Measurements from ENCODE around the gene PCBD2.
"Not testable (repeated sequence)": the region's sequence is repeated elsewhere in the genome, so short reads cannot be mapped to it uniquely, and the experiment has no call there.

Gene PCBD2

DNA sequence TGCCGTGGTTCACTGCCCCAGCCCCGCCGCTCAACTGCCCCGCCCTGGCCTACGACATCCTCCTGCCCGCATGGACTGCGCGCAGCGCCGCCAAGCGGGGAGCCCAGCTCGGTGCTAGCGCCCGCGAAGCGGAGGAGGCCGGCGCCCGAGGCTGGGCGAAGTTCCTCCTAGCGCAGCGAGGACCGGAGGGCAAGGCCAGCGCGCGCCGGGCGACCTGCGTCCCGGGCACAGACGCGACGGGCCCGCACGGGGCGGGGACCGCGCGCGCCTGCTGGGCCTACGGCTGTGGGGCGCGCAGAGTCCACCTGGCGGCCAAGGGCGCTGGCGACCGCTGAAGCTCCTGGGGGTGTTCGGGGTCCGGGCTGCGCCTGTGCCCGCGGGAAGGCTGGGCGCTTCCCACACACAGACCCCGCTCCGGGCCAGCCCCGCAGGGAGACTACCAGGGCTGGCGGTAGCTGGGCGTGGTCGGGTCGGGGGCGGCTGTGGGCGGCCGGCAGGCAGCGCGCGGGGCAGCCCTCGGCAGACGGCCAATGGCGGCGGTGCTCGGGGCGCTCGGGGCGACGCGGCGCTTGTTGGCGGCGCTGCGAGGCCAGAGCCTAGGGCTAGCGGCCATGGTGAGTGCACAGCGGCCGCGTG, at the start of gene PCBD2:
PCBD2 (plus strand) TSS at position 522 of the 636 bp plus-strand sequence; CDS start at position 531, 9 bp downstream.
- DNase-seq, result peak; percentile 93

DNA sequence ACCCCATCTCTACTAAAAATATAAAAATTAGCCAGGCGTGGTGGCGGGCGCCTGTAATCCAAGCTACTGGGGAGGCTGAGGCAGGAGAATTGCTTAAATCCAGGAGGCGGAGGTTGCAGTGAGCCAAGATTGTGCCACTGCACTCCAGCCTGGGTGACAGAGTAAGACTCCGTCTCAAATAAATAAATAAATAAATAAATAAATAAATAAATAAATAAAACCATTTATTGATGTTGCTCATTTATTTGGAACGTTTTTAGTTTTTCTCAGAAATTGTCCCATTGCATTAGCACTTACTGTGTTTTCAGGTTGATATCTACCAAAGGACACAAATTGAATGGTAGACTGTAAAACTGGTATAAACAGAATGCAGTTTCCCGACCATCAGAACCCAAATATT, 48.5 kb upstream of the PCBD2 start:
- not testable (repeated sequence) for DNase-seq

DNA sequence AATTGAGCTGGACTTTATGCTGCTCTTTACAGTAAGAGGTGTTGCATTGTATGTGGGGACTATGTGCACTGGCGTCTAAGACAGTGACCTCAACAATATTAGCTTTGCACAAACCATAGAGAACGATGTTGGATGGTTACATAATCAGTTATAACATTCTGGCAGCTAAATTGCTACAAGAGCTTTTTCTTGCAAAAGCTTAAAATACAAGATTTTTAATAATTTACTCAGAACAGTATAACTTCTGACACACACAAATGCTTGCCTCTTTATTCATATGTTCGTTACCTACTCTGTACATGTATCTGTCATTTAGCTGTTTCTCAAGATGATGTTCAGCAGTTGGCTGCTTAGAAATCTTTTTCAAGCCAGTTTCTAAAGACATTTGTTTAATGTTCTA, 47.5 kb upstream of the PCBD2 start:
- DNase-seq, result no peak

DNA sequence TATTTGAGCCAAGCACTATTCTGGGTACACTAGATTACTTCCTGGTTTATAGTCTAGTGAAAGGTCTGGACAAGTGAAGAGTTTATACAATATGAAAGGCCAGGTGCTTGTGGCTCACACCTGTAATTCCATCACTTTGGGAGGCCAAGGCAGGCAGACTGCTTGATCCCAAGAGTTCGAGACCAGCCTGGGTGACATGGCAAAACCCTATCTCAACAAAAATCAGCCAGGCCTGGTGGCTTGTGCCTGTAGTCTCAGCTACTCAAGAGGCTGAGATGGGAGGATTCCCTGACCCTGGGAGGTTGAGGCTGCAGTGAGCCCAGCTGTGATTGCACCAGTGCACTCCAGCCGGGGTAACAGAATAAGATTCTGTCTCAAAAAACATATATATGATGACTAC, 40.2 kb upstream of the PCBD2 start:
- DNase-seq, result no peak

DNA sequence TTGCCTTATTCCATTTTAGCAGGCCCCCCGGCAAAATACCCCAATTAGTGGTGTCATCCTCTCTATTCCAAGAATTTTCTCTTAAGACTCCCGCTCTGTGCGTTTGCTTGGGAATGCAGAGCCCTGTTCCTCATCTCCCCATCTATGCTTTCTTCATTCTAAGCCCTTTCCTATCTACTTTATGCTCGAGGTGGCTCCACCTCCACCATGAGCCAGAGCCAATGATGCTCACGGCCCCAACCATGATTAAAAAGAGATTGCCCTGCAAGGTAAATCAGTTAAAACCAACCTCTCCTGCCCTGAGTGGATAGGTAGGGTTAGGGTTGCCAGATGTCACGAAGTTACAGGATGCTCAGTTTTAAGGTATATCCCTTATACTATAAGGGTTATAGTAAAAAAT, 31.4 kb upstream of the PCBD2 start:
- DNase-seq, result peak; percentile 28

DNA sequence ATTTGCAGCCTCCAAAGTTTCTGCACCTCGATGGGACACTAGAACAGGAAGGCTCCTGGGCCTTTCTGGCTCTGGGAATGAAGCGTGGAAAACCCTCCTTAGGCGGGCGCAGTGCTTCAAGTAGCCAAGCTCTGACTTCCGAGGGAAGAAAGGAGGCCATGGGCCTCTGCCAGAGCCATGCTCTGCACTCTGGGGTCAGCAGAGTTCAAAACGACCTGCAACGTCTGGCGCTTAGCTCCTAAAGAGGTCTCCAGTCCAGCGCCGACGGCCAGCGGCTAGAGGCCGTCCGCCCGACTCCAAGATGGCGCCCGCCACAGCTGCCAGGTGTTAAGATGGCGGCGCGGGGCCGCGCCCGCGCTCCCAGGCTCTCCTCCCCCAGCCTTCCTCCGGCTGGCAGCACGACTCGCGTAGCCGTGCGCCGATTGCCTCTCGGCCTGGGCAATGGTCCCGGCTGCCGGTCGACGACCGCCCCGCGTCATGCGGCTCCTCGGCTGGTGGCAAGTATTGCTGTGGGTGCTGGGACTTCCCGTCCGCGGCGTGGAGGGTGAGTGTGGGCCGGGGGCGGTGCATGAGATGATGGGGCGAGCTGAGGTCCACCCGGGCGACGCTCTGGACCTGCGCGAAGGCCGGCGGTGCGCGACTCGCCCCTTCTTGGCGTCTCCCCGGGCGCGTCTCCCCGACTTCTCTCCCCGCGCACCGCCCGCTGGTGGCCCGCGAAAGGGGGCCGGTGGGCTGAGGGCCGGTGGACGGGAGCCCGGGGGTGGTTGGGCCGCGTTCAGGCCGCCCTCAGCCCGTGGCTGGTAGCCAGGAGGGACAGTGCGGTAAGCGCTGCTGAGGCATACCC, 30.7 kb upstream of the PCBD2 start, which contains the start of gene TXNDC15:
TXNDC15 (plus strand) TSS at position 385 of the 844 bp plus-strand sequence; CDS start at position 442, 57 bp downstream.
- peak; percentile 82 for DNase-seq

DNA sequence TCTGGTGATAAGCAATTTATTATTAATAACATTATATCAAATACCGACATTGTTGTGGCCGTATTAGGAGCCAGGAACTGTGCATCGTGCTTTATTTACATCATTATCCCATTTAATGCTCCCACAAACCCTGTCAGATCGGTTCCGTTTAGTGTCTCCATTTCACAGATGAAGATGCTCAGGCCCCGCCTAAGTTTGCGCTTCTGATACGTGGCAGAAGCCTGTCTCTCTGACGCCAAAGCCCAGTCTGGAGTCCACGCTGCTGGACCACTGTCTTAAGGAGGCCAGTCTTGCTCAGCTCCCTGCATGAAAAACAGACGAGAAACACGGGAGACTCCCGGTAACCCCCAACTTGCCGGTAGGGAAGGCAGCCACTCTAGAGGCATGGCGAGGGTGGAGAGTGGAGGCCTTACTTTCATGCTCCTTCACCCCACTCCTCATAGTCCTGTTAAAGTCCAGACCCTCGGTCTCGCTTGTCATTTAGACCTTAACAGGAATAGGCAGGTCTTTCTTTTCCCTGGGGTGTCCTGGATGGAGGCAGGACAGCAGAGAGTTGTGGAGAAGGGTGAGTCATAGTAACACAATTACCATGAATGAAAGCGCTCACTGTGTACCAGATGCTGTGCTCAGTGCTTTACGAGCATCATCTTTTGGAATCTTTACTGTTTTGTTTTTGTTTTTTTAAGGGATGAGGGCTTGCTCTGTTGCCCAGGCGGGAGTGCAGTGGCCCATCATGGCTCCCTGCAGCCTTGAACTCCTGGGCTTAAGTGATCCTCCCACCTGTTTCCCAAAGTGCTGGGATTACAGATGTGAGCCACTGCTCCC, 29.9 kb upstream of the PCBD2 start:
- peak; percentile 32 for DNase-seq

DNA sequence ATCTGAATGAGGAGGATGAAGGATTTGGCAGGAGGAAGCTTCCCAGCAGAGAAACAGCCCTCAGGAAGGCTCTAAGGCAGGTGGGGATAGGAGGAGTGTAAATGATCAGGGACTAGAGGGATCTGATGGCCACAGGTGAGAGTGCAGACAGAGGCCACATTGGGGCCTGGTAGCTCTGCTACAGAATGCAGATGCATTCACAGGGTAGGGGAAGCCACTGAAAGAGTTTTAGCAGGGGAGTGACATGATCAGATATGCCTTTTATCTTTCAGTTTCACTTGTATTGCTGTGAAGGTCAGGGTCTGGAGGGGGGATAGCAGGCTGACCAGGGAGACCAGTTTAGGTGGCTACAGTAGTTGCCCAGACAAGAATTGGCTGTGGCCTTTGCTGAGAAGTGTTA, 27.8 kb upstream of the PCBD2 start:
- DNase-seq, result peak; percentile 2

DNA sequence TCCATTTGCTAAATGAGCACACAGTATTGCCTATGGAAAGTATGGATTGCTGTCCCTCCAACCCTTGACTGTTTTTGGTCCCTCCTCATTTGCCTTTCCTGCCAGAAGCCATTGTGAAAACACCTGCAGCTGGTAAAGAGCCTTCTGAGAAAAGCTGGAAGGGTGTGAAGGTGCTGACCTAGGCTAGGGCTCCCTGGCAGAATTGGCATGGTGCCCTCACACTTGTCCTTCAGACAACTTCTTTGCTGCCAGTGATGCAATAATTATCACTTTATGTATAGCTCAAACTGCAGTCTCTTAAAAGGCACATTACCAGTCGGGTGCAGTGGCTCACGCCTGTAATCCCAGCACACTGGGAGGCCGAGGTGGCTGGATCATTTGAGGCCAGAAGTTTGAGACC, 26.5 kb upstream of the PCBD2 start:
- no peak for DNase-seq

DNA sequence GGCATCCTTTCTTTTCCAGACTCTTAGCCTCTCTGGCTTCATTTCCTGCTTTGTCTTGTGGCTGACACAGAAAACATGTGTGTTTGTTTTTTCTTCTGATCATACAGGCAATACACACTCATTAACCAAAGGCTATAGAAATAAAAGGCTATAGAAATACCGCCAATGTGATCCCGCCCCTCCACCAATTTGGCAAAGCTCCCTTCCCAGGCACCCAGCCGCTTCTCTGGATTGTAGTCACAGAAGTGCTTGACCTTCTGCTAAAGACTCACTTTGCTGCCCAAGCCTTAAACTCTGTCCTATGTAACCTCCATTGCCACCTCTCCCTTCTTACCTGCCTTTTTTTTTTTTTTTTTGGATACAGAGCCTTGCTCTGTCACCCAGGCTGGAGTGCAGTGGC, 25.5 kb upstream of the PCBD2 start:
- DNase-seq, result no peak

DNA sequence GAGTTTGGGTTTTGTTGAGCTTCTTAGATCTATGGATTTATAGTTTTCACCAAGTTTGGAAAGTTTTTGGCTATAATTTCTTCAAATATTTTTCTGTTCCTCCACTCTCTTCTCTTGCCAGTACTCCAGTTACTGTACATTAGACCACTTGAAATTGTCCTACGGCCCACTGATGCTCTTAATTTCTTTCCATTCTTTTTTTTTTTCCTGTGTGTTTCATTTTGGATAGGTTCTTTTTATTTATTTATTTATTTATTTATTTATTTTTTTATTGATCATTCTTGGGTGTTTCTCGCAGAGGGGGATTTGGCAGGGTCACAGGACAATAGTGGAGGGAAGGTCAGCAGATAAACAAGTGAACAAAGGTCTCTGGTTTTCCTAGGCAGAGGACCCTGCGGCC, 24.0 kb upstream of the PCBD2 start:
- DNase-seq, result not testable (repeated sequence)

DNA sequence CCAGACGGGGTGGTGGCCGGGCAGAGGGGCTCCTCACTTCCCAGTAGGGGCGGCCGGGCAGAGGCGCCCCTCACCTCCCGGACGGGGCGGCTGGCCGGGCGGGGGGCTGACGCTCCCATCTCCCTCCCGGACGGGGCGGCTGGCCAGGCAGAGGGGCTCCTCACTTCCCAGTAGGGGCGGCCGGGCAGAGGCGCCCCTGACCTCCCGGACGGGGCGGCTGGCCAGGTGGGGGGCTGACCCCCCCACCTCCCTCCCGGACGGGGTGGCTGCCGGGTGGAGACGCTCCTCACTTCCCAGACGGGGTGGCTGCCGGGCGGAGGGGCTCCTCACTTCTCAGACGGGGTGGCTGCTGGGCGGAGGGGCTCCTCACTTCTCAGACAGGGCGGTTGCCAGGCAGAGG, 23.2 kb upstream of the PCBD2 start:
- not testable (repeated sequence) for DNase-seq

DNA sequence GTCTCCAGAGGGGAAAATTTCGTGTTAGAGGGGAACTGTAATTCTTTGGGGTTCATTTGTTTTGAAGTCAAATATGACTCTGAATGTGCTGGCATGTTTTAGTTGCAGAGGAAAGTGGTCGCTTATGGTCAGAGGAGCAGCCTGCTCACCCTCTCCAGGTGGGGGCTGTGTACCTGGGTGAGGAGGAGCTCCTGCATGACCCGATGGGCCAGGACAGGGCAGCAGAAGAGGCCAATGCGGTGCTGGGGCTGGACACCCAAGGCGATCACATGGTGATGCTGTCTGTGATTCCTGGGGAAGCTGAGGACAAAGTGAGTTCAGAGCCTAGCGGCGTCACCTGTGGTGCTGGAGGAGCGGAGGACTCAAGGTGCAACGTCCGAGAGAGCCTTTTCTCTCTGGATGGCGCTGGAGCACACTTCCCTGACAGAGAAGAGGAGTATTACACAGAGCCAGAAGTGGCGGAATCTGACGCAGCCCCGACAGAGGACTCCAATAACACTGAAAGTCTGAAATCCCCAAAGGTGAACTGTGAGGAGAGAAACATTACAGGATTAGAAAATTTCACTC, 17.3 kb upstream of the PCBD2 start:
- no peak for DNase-seq

DNA sequence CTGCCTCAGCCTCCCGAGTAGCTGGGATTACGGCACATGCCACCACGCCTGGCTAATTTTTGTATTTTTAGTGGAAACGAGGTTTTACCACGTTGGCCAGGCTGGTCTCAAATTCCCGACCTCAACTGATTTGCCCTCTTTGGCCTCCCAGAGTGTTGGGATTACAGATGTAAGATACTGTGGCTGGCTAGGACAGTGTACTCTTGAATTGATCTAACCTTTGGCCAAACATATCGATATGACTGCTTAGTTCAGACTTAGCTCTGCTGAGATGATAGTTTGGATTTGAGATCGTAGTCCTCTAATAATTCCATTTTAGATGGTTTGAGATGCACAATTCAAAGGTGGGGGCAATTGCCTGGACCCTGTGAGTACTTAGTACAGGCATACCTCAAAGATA, 15.6 kb upstream of the PCBD2 start:
- DNase-seq, result no peak

DNA sequence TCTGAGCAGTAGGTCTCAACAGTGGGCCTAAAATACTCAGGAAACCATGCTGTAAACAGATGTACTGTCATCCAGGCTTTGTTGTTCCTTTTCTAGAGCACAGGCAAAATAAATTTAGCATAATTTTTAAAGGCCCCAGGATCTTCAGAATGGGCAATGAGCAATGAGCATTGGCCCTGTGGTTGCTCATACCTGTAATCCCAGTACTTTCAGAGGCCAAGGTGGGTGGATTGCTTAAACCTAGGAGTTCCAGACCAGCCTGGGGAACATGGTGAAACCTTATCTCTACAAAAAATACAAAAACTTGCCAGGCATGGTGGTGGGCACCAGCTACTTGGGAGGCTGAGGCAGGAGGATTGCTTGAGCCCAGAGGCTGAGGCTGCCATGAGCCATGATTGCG, 13.5 kb upstream of the PCBD2 start:
- DNase-seq, result no peak

DNA sequence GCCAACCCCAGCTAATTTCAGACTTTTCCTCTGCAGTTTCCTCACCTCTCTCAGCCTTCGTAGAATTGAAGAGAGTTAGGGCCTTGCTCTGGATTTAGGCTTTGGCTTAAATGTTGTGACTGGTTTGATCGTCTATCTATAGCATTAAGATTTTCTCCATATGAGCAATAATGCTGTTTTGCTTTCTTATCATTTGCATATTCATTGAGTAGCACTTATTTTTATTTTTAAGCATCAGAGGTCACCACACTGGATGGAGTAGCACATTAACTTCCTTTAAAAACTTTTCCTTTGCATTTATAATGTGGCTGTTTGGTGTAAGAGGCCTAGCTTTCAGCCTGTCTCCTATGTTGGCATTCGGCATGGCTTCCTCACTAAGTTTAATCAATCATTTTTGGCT, 12.6 kb upstream of the PCBD2 start:
- DNase-seq, result no peak

DNA sequence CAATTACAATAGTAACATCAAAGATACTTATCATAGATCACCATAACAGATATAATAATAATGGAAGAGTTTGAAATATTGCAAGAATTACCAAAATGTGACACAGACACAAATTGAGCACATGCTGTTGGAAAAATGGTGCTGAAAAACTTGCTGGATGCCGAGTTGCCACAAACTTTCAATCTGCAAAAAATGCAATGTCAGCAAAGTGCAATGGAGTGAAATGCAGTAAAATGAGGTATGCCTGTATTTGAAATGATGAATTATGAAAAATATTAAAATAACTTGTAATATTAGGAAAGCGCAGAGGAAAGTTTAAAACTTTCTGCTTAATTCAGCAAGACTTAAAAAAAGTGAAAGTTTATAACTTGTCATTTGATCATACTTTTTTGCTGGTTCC, 12.0 kb upstream of the PCBD2 start:
- DNase-seq, result no peak

DNA sequence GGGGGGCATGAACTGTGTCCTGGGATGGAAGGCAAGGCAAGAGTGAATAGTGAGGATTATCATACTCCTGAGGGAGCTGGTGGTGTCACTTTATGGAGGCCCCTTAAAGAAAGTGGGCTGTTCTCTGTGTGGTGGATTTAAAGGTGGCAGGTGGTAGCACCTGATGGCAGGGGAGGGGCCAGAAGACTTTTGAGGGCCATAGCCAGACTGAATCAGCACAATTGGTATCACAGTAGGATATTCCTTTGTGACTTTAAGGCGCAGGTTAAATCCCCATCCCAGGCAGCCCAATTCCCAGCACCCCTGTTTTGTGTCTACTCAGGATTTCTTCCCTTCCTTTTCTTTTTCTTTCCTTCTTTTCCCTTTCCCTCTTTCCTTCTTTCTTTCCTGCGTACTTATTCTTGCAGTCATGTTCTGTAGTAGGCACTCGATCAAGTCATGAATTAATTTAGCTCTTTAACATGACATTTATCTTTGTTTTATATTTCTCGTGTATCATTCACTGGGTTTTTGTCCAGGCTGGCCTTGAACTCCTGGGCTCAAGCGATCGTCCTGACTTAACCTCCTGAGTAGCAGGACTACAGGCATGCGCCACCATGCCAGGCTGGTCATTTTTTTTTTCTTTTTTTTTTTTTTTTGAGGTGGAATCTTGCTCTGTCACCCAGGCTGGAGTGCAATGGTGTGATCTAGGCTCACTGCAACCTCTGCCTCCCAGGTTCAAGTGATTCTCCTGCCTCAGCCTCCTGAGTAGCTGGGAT, 11.0 kb upstream of the PCBD2 start:
- DNase-seq, result no peak

DNA sequence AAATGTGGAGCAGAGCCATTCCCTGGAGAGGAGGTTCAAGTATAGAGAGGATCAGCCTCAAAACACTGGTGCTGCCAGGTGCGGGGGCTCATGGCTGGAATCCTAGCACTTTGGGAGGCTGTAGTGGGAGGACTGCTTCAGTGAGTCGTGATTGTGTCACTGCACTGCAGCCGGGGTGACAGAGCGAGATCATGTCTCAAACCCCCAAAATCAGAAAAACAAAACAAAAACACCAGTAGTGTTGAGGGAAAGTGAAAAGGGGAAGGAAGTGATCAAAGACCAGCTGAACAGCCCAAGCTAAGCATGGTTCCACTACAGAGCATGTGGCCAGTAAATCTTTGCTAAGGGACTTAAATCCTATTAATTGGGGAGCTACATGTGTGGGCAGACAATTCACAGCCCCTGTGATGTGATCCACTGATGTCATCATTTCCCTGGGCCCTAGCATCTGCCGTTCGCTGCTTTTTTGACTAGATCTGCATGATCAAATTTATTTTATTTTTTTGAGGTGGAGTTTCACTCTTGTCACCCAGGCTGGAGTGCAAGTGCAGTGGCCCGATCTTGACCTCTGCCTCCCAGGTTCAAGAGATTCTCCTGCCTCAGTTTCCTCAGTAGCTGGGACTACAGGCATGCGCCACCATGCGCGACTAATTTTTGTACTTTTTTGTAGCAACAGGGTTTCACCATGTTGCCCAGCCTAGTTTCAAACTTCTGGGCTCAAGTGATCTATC, 2.7 kb upstream of the PCBD2 start:
- DNase-seq, result no peak

DNA sequence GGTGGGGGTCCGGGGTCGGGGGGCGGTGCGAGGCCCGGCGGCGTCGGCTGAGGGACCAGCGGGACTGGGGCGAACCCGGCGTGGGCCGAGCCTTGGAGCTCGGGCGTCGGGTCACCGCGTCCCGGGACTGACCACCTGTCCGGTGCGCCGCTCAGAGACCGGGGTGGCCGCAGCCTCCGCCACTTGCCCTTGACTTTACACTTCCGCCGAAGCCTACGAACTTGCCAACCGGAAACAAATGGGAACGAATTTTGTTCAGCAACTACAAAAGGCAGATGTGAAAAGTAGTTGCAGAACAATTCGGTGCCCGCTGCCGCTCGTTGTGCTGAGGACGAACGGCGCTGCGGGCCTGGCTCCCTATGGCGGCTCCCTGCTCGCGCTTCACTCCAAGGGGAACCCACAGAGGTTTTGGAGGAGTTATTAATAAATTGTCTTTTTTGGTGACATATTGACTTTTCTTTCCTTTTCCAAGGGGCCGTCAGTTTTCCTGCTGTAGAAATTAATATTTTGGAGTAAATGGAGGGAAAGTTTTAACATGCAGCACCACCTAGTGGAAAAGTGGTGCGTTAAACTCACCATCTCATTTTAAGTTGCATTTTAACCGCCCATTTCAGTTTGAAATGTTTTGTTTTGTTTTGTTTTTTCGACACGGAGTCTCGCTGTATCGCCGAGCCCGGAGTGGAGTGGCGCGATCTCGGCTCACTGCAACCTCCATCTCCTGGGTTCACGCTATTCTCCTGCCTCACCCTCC, 490 bp downstream of the PCBD2 start:
- DNase-seq, result peak; percentile 74

DNA sequence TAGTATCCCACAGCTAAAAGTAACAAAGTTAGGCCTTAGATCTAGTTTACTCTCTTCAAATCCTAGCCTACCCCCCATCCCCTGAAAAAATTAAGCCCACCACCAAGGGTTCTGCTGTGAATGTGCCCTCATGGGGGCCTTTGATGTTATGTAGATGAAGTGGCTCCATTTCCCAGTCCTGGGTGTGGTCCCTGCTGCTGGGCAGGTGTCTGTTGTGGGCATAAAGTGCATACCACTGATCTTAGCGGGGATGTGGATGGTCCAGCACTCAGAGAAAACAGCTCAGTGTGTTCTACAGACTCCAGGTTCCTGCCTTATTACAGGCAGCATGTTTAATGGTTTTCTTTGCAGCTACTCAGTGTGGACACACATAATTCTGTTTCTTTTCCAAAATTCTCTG, 1.9 kb downstream of the PCBD2 start:
- no peak for DNase-seq

All from CD4-positive, alpha-beta T cell treated with Interleukin-10 for 1 hour (primary cell).